Measurements from ENCODE around the gene HELQ. TPM values are rescaled to one million over a fixed set of nuclear protein-coding genes. Genes with fewer than 3 reads are reported as not detected.

Gene HELQ
- total RNA-seq, 6 donors from 2014 or later: 8.9 to 26.2 (median 14.6) TPM

GRCh38 chr4:83382850-83383249, 72.8 kb downstream of the HELQ start:
- ATAC-seq (ENCODE audit: low FRiP score in 2 of 2) (no peak), DNase-seq (no peak)
- Histone ChIP-seq H3K4me1 (no peaks in the 10 kb centered on the region), H3K9me3 (peaks cover 0 to 10% (median 4%) of the 10 kb centered on the region in 4 donors), H3K36me3 (no peaks in the 10 kb centered on the region), H3K27ac (no peak overlapping the region), H3K27me3 (no peaks in the 10 kb centered on the region), H3K4me3 (no peak overlapping the region)
- 62 to 76% methylated on average over 2 of the region's 2 CpGs for WGBS, 2 donors
- TF ChIP-seq EP300 (IDR thresholded peaks at IDR 0.05) (no peak), POLR2A (IDR thresholded peaks at IDR 0.05) (no peak), CTCF (IDR thresholded peaks at IDR 0.05) (no peak), POLR2AphosphoS5 (IDR thresholded peaks at IDR 0.05) (no peak)

- DNase-seq (no peak), ATAC-seq (ENCODE audit: low FRiP score in 2 of 2) (no peak)
- 66 to 67% methylated on average over 4 of the region's 4 CpGs for WGBS, 2 donors
- Histone ChIP-seq H3K27ac (no peak overlapping the region), H3K4me3 (no peak overlapping the region), H3K9me3 (peaks cover 0 to 10% (median 4%) of the 10 kb centered on the region in 4 donors), H3K4me1 (no peaks in the 10 kb centered on the region), H3K36me3 (no peaks in the 10 kb centered on the region), H3K27me3 (no peaks in the 10 kb centered on the region)
- no peak for TF ChIP-seq POLR2A (IDR thresholded peaks at IDR 0.05)
- no peak for TF ChIP-seq CTCF (IDR thresholded peaks at IDR 0.05)
- TF ChIP-seq POLR2AphosphoS5 (IDR thresholded peaks at IDR 0.05): no peak
- no peak for TF ChIP-seq EP300 (IDR thresholded peaks at IDR 0.05)
These were observed 74.5 kb downstream of the HELQ start for GRCh38 chr4:83381173-83381572.

- no peak for ATAC-seq (ENCODE audit: low FRiP score in 2 of 2)
- H3K27me3 ChIP-seq: no peaks in the 10 kb centered on the region
- H3K27ac ChIP-seq: no peak overlapping the region
- WGBS, 2 donors: 86 to 92% methylated on average over 5 of the region's 5 CpGs
- DNase-seq: no peak
- peaks cover 0 to 10% (median 4%) of the 10 kb centered on the region in 4 donors for H3K9me3 ChIP-seq
- no peak overlapping the region for H3K4me3 ChIP-seq
- H3K4me1 ChIP-seq: no peaks in the 10 kb centered on the region
- TF ChIP-seq POLR2AphosphoS5 (IDR thresholded peaks at IDR 0.05) (no peak), CTCF (IDR thresholded peaks at IDR 0.05) (no peak), EP300 (IDR thresholded peaks at IDR 0.05) (no peak), POLR2A (IDR thresholded peaks at IDR 0.05) (no peak)
- H3K36me3 ChIP-seq: no peaks in the 10 kb centered on the region
These were observed 77.2 kb downstream of the HELQ start for GRCh38 chr4:83378419-83378818.

GRCh38 chr4:83372931-83373330, 82.7 kb downstream of the HELQ start:
- no peak for ATAC-seq (ENCODE audit: low FRiP score in 2 of 2)
- Histone ChIP-seq H3K9me3 (peaks cover 0 to under 1% (median 0%) of the 10 kb centered on the region in 4 donors), H3K36me3 (no peaks in the 10 kb centered on the region), H3K4me1 (no peaks in the 10 kb centered on the region), H3K4me3 (no peak overlapping the region), H3K27ac (no peak overlapping the region), H3K27me3 (no peaks in the 10 kb centered on the region)
- no peak for TF ChIP-seq CTCF (IDR thresholded peaks at IDR 0.05)
- no peak for TF ChIP-seq EP300 (IDR thresholded peaks at IDR 0.05)
- TF ChIP-seq POLR2AphosphoS5 (IDR thresholded peaks at IDR 0.05): no peak
- TF ChIP-seq POLR2A (IDR thresholded peaks at IDR 0.05): no peak
- DNase-seq: no peak
- 89 to 94% methylated on average over 1 of the region's 1 CpG for WGBS, 2 donors

- Histone ChIP-seq H3K27ac (no peak overlapping the region), H3K9me3 (no peaks in the 10 kb centered on the region), H3K27me3 (no peaks in the 10 kb centered on the region), H3K4me3 (no peak overlapping the region), H3K36me3 (no peaks in the 10 kb centered on the region), H3K4me1 (no peaks in the 10 kb centered on the region)
- TF ChIP-seq POLR2AphosphoS5 (IDR thresholded peaks at IDR 0.05) (no peak), EP300 (IDR thresholded peaks at IDR 0.05) (no peak), POLR2A (IDR thresholded peaks at IDR 0.05) (no peak), CTCF (IDR thresholded peaks at IDR 0.05) (no peak)
- ATAC-seq (ENCODE audit: low FRiP score in 2 of 2) (no peak), DNase-seq (no peak)
- WGBS, 2 donors: 83 to 85% methylated on average over 1 of the region's 1 CpG
These were observed 83.7 kb downstream of the HELQ start for GRCh38 chr4:83371936-83372335.
